Smooth muscle cell (in vitro differentiated cells): ENCODE results near the gene ARL2. TPM values are rescaled to one million over a fixed set of nuclear protein-coding genes. Genes with fewer than 3 reads are reported as not detected.

Source experiments
- DNase-seq: peaks from one replicate; lab custom pipeline; 2025; ENCODE audit not compliant: unreplicated experiment; lab: John Stamatoyannopoulos, UW
- H2AFZ ChIP-seq: fragments of 200-600 bp; sonication (generic); 2 replicates; pipeline ENCODE4 v1.6.0; 2016; ENCODE audit warnings: antibody characterized with exemption, low read depth, mild to moderate bottlenecking
- H3F3A ChIP-seq: fragments of 200-600 bp; sonication (generic); 2 replicates; pipeline ENCODE4 v1.6.0; 2017; ENCODE audit warnings: antibody characterized with exemption, low read depth
- H3K27ac ChIP-seq: fragments of 200-600 bp; sonication (generic); 2 replicates; pipeline ENCODE4 v1.5.1; 2016; ENCODE audit warnings: low read depth, mild to moderate bottlenecking
- H3K27me3 ChIP-seq: fragments of 200-600 bp; sonication (generic); 2 replicates; pipeline ENCODE4 v1.6.1; 2016; ENCODE audit warnings: low read depth, mild to moderate bottlenecking
- H3K36me3 ChIP-seq: fragments of 200-600 bp; sonication (generic); 2 replicates; pipeline ENCODE4 v1.5.1; 2016; ENCODE audit warnings: low read depth
- H3K4me1 ChIP-seq: fragments of 200-600 bp; sonication (generic); 2 replicates; pipeline ENCODE4 v1.5.1; 2016; ENCODE audit warnings: low read depth
- H3K4me2 ChIP-seq: fragments of 200-600 bp; sonication (generic); 2 replicates; pipeline ENCODE4 v1.6.0; 2016; ENCODE audit warnings: mild to moderate bottlenecking
- H3K4me3 ChIP-seq: fragments of 200-600 bp; sonication (generic); 2 replicates; pipeline ENCODE4 v1.5.1; 2016; ENCODE audit warnings: mild to moderate bottlenecking
- H3K79me2 ChIP-seq: fragments of 200-600 bp; sonication (generic); 2 replicates; pipeline ENCODE4 v1.6.0; 2016; ENCODE audit warnings: low read depth, mild to moderate bottlenecking
- H3K9ac ChIP-seq: fragments of 200-600 bp; sonication (generic); 2 replicates; pipeline ENCODE4 v1.6.0; 2016; ENCODE audit warnings: low read depth
- H3K9me3 ChIP-seq: fragments of 200-600 bp; sonication (generic); replicated peaks from 2 replicates; pipeline ENCODE4 v1.5.1; 2016; ENCODE audit warnings: low read depth
- H4K20me1 ChIP-seq: fragments of 200-600 bp; sonication (generic); 2 replicates; pipeline ENCODE4 v1.6.0; 2016; ENCODE audit warnings: low read depth
- WGBS: methylation state at CpG from one replicate; pipeline ENCODE4 v1.1.7; 2016; ENCODE audit warnings: low lambda C conversion rate; 5-methylcytosine and 5-hydroxymethylcytosine counted together
- polyA plus RNA-seq: library from polyadenylated mRNA; unstranded; fragments of >200 nt; fragmentation: Nextera tagmentation; extraction: Ambion mirVana; gene quantifications from 2 replicates; pipeline ENCODE4 v1.2.1, GENCODE V29; 2016
- total RNA-seq: library from RNA; depleted of rRNA; stranded (reverse); fragments of >200 nt; gene quantifications from 2 replicates; pipeline ENCODE4 v1.2.3, GENCODE V29; 2014
- TF ChIP-seq, protein P1 (sequence below): fragments of 200-600 bp; sonication (generic); IDR thresholded peaks from 2 replicates; pipeline ENCODE4 v1.5.1; 2017; ENCODE audit warnings: borderline replicate concordance, mild to moderate bottlenecking, antibody characterized with exemption; ENCODE audit not compliant: insufficient read depth, poor library complexity, severe bottlenecking

Gene ARL2
- total and polyA plus RNA-seq, 2 experiments from 2014 or later: 83.3 to 122 TPM

DNA sequence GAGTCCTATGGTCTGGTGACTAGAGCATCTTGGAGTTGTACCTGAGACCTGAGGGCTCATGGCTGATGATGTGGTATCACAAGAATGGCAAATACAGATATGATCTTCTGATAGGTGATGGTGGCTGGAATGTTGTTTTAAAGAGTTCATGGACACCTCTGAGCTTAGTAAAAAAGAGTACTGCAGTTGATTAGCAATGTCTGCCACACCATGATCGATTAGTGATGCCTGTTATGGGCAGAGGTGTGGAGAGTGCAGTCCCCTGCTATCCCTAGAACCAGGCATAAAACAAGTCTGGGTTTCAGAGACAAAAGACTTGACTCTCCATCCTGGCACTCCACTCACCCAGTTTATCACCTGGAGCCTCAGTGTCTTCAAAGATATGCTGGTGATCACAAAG is 15.8 kb upstream of the ARL2 start:
- no peaks in the 10 kb centered on the region for H3K27me3 ChIP-seq
- no peak overlapping the region for H3K27ac ChIP-seq
- TF ChIP-seq, protein P1, sequence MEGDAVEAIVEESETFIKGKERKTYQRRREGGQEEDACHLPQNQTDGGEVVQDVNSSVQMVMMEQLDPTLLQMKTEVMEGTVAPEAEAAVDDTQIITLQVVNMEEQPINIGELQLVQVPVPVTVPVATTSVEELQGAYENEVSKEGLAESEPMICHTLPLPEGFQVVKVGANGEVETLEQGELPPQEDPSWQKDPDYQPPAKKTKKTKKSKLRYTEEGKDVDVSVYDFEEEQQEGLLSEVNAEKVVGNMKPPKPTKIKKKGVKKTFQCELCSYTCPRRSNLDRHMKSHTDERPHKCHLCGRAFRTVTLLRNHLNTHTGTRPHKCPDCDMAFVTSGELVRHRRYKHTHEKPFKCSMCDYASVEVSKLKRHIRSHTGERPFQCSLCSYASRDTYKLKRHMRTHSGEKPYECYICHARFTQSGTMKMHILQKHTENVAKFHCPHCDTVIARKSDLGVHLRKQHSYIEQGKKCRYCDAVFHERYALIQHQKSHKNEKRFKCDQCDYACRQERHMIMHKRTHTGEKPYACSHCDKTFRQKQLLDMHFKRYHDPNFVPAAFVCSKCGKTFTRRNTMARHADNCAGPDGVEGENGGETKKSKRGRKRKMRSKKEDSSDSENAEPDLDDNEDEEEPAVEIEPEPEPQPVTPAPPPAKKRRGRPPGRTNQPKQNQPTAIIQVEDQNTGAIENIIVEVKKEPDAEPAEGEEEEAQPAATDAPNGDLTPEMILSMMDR: no peak
- H3F3A ChIP-seq: no peaks in the 10 kb centered on the region
- no peaks in the 10 kb centered on the region for H3K36me3 ChIP-seq
- H3K79me2 ChIP-seq: no peaks in the 10 kb centered on the region
- no peak overlapping the region for H3K4me2 ChIP-seq
- WGBS: 90% methylated on average over 1 of the region's 1 CpG
- no peak overlapping the region for H3K4me3 ChIP-seq
- peaks cover 8% of the 10 kb centered on the region for H3K4me1 ChIP-seq
- no peak overlapping the region for H2AFZ ChIP-seq
- H3K9ac ChIP-seq: no peak overlapping the region
- no peaks in the 10 kb centered on the region for H4K20me1 ChIP-seq
- no peaks in the 10 kb centered on the region for H3K9me3 ChIP-seq
- DNase-seq: no peak

DNA sequence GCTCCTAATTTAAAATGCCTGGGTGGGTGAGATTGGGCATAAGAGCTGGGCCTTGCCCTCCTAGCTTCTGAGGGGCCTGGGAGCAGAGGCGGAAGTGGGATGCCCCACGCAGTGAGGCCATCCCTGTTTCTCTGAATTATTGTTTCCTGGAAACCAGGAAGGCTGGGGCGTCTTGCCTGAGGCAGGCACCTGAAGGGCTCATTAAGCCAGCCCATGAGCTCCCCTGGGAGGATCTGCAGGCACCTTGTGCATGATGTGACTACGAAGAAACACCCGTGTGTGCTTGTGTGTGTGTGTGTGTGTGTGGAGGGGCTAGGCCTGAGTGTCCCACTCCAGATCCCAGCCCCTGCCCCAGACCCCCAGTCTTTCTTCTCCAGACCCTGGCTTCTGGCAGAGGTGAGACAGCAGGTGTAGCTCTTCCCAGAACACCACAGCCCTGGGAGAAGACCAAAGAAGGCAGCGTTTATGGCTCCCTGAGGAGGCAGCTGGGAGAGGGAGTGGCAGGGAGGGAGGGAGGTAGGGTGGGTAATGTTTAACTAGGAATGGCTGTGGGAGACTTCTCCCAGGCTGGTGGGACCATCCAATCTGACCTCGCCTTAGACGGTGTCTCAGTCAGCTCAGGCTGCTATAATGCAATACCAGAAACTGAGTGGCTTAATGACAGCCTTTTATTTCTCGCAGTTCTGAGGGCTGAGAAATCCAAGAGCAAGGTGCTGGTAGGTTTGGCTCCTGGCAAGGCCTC is 15.1 kb upstream of the ARL2 start:
- DNase-seq: no peak
- no peak overlapping the region for H3K4me3 ChIP-seq
- no peak overlapping the region for H3K9ac ChIP-seq
- H3K27ac ChIP-seq: no peak overlapping the region
- no peaks in the 10 kb centered on the region for H3K9me3 ChIP-seq
- no peaks in the 10 kb centered on the region for H3K79me2 ChIP-seq
- no peaks in the 10 kb centered on the region for H3K27me3 ChIP-seq
- H3F3A ChIP-seq: no peaks in the 10 kb centered on the region
- no peak overlapping the region for H3K4me2 ChIP-seq
- no peaks in the 10 kb centered on the region for H3K36me3 ChIP-seq
- peaks cover 8% of the 10 kb centered on the region for H3K4me1 ChIP-seq
- TF ChIP-seq, protein P1: no peak
- no peak overlapping the region for H2AFZ ChIP-seq
- WGBS: 86% methylated on average over 9 of the region's 9 CpGs
- no peaks in the 10 kb centered on the region for H4K20me1 ChIP-seq

DNA sequence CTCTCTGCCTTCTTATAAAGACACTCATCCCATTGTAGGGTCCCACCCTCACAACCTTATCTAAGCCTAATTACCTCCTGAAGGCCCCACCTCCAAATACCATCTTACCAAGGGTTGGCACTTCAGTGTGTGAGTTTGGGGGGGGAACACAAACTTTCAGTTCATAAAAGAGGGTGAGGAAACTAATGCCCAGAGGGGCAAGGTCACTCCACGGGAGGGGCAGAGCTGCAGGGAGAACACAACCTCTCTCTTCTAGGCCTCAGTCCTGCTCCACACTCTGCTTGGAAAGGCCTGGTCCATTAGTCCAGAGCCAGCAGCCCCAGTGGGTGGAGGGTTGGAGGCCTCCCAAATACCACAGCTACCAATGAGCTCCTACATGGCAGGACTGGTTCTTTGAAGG is 14.5 kb upstream of the ARL2 start:
- Histone ChIP-seq H3K36me3 (no peaks in the 10 kb centered on the region), H3K27me3 (no peaks in the 10 kb centered on the region), H3K4me2 (no peak overlapping the region), H3F3A (no peaks in the 10 kb centered on the region), H3K4me1 (peaks cover 8% of the 10 kb centered on the region), H3K27ac (no peak overlapping the region), H3K79me2 (no peaks in the 10 kb centered on the region), H3K4me3 (no peak overlapping the region), H2AFZ (no peak overlapping the region), H4K20me1 (no peaks in the 10 kb centered on the region), H3K9ac (no peak overlapping the region), H3K9me3 (no peaks in the 10 kb centered on the region)
- WGBS: 81% methylated on average over 1 of the region's 1 CpG
- TF ChIP-seq, protein P1: no peak
- DNase-seq: no peak

DNA sequence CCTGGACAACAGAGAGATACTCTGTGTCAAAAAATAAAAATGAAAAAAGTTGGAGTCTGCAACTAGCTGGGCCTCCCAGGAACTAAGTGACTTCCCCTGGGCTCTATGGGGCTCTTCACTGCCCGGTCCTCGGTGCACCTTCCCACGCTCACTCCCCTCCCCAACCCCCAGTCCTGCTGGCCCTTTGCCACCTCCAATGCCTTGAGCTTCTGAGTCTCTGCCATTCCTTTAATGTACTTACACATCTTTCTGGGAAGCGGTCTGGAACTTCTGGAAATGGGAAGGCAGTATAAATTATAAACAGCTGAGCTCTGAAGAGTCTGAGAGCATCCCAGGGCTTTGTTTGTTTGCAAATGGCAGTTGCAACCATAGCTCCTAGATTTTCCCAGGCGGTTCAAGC is 11.3 kb upstream of the ARL2 start:
- H3K4me2 ChIP-seq: no peak overlapping the region
- WGBS: 91% methylated on average over 5 of the region's 5 CpGs
- H2AFZ ChIP-seq: no peak overlapping the region

More for the DNA sequence above, 11.3 kb upstream of the ARL2 start:
- Histone ChIP-seq H3K36me3 (no peaks in the 10 kb centered on the region), H3K27ac (no peak overlapping the region), H3F3A (no peaks in the 10 kb centered on the region), H3K4me3 (no peak overlapping the region), H4K20me1 (no peaks in the 10 kb centered on the region), H3K79me2 (no peaks in the 10 kb centered on the region), H3K27me3 (no peaks in the 10 kb centered on the region), H3K9ac (no peak overlapping the region), H3K9me3 (no peaks in the 10 kb centered on the region), H3K4me1 (no peaks in the 10 kb centered on the region)
- DNase-seq: no peak
- TF ChIP-seq, protein P1: no peak
